Stimulated activated naive CD4-positive, alpha-beta T cell (primary cell): ENCODE results near the gene EPB41L3.

ENCODE experiments used
- DNase-seq, 6 experiments: peaks; one replicate each; lab custom pipeline; 2025; lab: John Stamatoyannopoulos, UW

The EPB41L3 gene

GRCh38 chr18:5451871-5452270, 91.9 kb downstream of the EPB41L3 start:
- no peak for DNase-seq

GRCh38 chr18:5451150-5451549, 92.6 kb downstream of the EPB41L3 start:
- no peak for DNase-seq

GRCh38 chr18:5449858-5450509, 93.8 kb downstream of the EPB41L3 start:
- DNase-seq: no peak

- no peak for DNase-seq
These were observed 96.4 kb downstream of the EPB41L3 start for GRCh38 chr18:5447442-5447841.

- DNase-seq: no peak
These were observed 99.0 kb downstream of the EPB41L3 start for GRCh38 chr18:5444847-5445246.

GRCh38 chr18:5444269-5444668, 99.5 kb downstream of the EPB41L3 start:
- no peak for DNase-seq

- DNase-seq: no peak
These were observed 103.7 kb downstream of the EPB41L3 start for GRCh38 chr18:5439986-5440696.

GRCh38 chr18:5434425-5434824, 109.4 kb downstream of the EPB41L3 start:
- no peak for DNase-seq

- DNase-seq: no peak
These were observed 111.8 kb downstream of the EPB41L3 start for GRCh38 chr18:5431836-5432575.

GRCh38 chr18:5430131-5430530, 113.7 kb downstream of the EPB41L3 start:
- DNase-seq: no peak

GRCh38 chr18:5429681-5430080, 114.1 kb downstream of the EPB41L3 start:
- no peak for DNase-seq

- no peak for DNase-seq
These were observed 118.1 kb downstream of the EPB41L3 start for GRCh38 chr18:5425721-5426120.

GRCh38 chr18:5424903-5425664, 118.7 kb downstream of the EPB41L3 start:
- peak in 3 of 6 experiments; percentile 13 to 29 (median 29) for DNase-seq

GRCh38 chr18:5422626-5423025, 121.2 kb downstream of the EPB41L3 start:
- no peak for DNase-seq

- no peak for DNase-seq
These were observed 121.8 kb downstream of the EPB41L3 start for GRCh38 chr18:5421981-5422380.

GRCh38 chr18:5420906-5421305, 122.9 kb downstream of the EPB41L3 start:
- no peak for DNase-seq

GRCh38 chr18:5419601-5420000, 124.2 kb downstream of the EPB41L3 start:
- DNase-seq: no peak

- DNase-seq: no peak
These were observed 124.8 kb downstream of the EPB41L3 start for GRCh38 chr18:5419030-5419429.

- no peak for DNase-seq
These were observed 126.5 kb downstream of the EPB41L3 start for GRCh38 chr18:5417342-5417741.

- no peak for DNase-seq
These were observed 127.7 kb downstream of the EPB41L3 start for GRCh38 chr18:5416112-5416511.

GRCh38 chr18:5415665-5416064, 128.1 kb downstream of the EPB41L3 start:
- no peak for DNase-seq

- no peak for DNase-seq
These were observed 128.8 kb downstream of the EPB41L3 start for GRCh38 chr18:5415031-5415430.
